GM23248 (cell line): ENCODE data around the gene ARHGAP25.

ENCODE experiments used
- EZH2 ChIP-seq: fragments of 200-600 bp; sonication (generic); IDR thresholded peaks from 2 replicates; pipeline ENCODE4 v1.6.1; 2018; ENCODE audit warnings: antibody characterized with exemption, mild to moderate bottlenecking; ENCODE audit not compliant: insufficient read depth, poor library complexity, severe bottlenecking
- EZH2phosphoT487 ChIP-seq: fragments of 200-600 bp; sonication (generic); IDR thresholded peaks from 2 replicates; pipeline ENCODE4 v1.6.1; 2018; ENCODE audit warnings: antibody characterized with exemption, moderate library complexity, mild to moderate bottlenecking, low read depth; ENCODE audit not compliant: insufficient read depth

DNA sequence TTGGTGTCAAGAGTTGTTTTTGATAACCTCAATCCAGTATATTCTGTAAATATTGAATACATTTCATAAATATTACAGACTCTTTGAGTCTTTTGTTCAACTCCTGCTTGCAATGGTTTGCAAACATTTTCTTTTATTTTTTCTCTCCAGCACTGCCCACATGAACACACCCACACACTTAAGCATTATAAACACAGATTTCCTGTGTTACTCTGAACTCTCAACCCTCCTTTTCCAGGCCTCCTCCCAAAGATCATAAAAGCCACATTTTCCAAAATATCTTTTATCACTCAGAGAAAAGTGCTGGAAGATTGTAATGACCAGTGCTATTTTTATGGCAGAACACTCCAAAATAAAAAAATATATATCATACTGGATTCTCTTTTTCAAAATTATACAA is 20.5 kb downstream of the ARHGAP25 start:
- TF ChIP-seq EZH2 = no peak
- TF ChIP-seq EZH2phosphoT487 = no peak
